GM12872 (cell line): ENCODE measurements around the gene IGF2BP1.
A peak's percentile ranks its signal among the peaks of the same experiment; 100 is the strongest.

ENCODE experiments used
- TF ChIP-seq, protein P1 (sequence below): IDR thresholded peaks from 3 replicates; pipeline ENCODE4 v1.5.1; 2011; ENCODE audit warnings: low read depth, mild to moderate bottlenecking, low read length, moderate library complexity; ENCODE audit not compliant: insufficient read depth

Gene IGF2BP1

DNA sequence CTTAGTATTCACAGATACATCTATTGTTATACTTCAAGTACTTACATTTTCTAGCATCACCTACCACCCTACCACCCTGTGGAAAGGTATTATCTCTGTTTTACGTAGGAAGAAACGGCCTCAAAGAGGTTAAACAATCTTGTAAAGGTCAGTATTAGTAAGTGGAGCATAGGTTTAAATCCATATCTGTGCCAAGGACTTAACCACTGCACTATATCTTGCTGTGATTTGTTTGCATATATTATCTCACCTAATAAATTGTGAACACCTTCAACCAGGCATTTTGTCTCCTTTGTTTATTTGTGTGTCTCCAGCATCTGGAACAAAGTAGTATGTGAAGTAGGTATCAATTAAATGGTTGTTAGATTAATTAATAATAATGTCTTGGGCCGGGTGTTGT, 27.3 kb downstream of the IGF2BP1 start:
- TF ChIP-seq, protein P1, sequence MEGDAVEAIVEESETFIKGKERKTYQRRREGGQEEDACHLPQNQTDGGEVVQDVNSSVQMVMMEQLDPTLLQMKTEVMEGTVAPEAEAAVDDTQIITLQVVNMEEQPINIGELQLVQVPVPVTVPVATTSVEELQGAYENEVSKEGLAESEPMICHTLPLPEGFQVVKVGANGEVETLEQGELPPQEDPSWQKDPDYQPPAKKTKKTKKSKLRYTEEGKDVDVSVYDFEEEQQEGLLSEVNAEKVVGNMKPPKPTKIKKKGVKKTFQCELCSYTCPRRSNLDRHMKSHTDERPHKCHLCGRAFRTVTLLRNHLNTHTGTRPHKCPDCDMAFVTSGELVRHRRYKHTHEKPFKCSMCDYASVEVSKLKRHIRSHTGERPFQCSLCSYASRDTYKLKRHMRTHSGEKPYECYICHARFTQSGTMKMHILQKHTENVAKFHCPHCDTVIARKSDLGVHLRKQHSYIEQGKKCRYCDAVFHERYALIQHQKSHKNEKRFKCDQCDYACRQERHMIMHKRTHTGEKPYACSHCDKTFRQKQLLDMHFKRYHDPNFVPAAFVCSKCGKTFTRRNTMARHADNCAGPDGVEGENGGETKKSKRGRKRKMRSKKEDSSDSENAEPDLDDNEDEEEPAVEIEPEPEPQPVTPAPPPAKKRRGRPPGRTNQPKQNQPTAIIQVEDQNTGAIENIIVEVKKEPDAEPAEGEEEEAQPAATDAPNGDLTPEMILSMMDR = no peak

DNA sequence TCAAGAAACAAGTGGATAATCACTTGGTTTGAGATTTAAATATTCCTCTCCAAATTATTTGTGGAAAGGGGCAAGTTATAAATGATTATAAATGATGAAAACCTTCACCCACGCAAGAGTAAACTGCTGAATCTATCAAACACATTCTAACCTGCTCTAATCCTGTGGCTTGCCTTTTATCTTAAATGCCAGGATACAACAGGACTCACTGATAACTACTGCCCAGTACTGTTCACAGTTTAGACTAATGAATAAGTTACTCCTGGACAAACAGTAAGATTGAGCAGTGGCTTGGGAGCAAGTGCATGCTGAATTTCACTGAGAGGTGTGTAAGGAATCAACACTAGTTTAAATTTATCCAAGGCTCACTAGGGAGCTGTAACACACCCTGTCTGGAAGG, 31.1 kb downstream of the IGF2BP1 start:
- TF ChIP-seq, protein P1 = no peak

DNA sequence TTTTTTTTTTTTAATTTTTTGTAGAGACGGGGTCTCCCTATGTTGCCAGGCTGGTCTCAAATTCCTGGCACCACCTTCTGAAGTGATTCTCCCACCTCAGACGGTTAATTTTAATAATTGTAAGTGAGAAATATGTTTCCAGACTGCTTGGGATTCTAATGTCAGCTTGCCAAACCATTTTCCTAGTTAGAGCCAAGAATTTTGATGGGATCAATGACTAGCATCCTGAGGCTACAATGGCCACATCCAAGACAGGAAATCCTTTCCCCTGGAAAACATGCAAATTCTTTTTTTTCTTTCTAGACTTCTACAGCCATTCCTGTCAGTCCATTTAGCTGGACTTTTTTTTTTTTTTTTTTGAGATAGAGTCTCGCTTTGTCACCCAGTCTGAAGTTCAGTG, 32.6 kb downstream of the IGF2BP1 start:
- TF ChIP-seq, protein P1 = no peak

DNA sequence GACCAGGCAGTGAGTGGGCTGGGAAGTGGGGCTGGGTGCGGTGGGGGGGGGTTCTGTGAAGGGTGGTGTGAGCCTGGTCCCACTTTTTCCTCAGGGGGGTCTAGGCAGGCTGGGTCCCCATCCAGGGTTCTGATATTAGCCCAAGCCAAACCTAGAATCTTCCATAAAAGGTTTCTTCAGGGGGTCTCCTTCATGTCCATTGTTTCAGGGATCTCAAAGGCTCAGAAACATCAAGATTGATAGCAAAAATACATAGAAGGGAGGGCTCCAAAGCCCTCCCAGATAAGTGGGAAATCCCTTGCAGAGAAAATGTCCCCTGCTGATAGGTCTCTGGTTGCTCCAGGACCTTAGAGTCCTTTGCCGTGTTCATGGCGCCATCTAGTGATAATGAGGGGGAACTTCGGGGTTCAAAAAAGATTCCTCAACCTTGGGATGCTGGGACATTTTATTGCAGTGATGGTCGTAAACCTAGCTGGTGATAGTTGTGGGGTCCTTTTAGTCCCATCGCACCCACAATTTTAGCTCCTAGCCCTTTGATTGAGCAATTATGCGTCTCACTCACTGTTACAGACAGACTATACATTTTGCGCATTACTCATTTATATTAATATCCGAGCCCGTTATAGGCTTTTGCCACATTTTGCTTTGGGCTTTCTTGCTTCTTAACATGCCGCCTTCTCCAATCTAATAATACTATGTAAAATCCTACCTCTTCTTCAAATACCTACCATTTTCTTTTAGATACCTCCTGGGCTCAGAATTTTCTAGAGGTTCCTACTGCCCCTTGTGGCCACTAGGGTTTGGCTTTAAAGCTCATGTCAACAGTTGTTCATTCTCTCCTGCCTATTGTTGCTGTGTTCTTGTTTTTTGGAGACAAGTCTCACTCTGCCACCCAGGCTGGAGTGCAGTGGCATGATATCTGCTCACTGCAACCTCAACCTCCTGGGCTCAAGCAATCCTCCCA, 35.1 kb downstream of the IGF2BP1 start:
- TF ChIP-seq, protein P1 = peak; percentile 81

DNA sequence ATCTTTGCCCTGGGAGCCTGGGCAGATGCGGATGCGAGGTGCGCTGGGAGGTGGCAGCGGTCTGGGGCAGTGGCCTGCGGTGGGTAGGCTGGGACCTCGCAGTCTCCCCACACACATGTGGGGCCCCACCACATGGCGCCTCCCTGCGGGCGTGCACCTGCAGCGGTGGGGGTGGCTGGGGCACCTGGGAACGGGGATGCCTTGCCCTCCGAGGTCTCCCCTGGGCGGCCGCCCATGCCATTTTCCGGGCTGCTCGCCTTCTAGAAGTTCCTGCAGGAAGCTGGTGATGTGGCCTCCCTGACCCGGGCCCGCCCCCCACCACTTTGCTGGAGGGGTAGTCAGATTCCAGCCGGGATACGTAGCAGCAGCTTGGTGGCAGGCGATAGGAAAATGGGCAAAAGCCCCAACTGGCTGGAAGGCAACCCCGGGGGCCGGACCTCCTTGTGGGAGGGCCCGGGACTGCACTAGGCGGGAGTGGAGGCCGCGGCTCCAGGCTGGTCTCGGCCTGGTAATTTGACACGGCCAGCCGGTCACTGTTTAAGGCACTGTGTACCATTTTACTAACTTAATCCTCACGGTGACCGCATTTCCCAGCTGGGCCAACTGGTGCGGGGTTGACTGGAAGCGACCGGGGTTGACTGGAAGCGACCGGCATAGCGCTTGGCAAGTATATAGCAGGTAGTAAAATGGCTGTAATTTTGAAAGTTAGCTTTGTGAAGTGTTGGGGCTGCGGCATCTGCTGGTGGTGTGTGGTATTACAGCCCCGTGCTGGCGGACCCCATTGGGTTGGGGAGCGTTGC, 38.5 kb downstream of the IGF2BP1 start:
- TF ChIP-seq, protein P1 = peak; percentile 86

DNA sequence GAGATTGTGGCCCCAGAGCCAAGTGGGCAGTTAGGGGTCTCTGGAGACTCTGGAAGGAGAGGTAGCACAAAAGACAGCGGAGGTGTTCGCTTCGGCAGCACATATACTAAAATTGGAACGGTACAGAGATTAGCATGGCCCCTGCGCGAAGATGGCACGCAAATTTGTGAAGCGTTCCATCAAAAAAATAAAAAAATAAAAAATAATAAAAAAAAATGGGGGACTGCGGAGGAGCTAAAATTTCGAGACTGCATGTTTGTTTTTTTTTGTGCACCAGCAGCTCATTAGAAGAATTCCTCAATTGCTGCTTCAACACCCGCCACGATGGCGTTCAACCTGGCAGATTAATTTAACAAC, 39.1 kb downstream of the IGF2BP1 start:
- TF ChIP-seq, protein P1 = no peak

DNA sequence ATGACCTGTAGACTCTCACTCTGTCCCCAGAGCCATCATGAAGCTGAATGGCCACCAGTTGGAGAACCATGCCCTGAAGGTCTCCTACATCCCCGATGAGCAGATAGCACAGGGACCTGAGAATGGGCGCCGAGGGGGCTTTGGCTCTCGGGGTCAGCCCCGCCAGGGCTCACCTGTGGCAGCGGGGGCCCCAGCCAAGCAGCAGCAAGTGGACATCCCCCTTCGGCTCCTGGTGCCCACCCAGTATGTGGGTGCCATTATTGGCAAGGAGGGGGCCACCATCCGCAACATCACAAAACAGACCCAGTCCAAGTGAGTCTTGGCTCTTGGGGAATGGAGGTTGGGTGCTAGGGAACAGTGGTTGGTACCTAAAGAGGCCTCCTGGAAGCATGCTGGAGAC, 41.0 kb downstream of the IGF2BP1 start:
- TF ChIP-seq, protein P1 = no peak
